ENCODE results near the gene MYMX.
"Not testable (repeated sequence)": the region's sequence is repeated elsewhere in the genome, so short reads cannot be mapped to it uniquely, and the experiment has no call there.

MYMX gene

DNA sequence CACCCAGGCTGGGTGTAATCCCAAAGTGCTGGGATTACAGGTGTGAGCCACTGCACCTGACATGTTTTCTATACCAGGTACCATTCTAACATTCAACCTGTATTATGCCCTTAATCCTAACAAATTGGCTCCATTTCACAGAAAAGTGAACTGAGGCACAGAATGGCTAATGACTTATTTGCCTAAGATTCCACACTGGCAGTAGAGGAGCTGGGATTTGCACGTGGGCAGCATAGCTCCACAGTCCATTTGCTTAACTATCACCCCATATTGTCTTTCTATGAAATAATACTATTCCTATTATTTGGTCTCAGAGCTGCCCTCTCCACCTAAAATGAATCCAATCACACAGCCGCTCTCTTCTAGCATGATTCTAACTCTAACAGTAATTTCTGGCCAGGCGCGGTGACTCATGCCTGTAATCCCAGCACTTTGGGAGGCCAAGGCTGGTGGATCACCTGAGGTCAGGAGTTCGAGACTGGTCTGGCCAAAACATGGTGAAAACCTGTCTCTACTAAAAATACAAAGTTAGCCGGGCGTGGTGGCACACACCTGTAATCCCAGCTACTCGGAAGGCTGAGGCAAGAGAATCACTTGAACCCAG, 23.3 kb upstream of the MYMX start (continued):
- TF ChIP-seq ZNF70 (CRISPR knock-in tag; IDR thresholded peaks at IDR 0.05) (no peak), PPARA (CRISPR knock-in tag; IDR thresholded peaks at IDR 0.05; ENCODE audit: borderline replicate concordance) (no peak)
- TF ChIP-seq, protein P1, sequence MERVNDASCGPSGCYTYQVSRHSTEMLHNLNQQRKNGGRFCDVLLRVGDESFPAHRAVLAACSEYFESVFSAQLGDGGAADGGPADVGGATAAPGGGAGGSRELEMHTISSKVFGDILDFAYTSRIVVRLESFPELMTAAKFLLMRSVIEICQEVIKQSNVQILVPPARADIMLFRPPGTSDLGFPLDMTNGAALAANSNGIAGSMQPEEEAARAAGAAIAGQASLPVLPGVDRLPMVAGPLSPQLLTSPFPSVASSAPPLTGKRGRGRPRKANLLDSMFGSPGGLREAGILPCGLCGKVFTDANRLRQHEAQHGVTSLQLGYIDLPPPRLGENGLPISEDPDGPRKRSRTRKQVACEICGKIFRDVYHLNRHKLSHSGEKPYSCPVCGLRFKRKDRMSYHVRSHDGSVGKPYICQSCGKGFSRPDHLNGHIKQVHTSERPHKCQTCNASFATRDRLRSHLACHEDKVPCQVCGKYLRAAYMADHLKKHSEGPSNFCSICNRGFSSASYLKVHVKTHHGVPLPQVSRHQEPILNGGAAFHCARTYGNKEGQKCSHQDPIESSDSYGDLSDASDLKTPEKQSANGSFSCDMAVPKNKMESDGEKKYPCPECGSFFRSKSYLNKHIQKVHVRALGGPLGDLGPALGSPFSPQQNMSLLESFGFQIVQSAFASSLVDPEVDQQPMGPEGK (CRISPR knock-in tag; IDR thresholded peaks at IDR 0.05; ENCODE audit: borderline replicate concordance) = no peak

DNA sequence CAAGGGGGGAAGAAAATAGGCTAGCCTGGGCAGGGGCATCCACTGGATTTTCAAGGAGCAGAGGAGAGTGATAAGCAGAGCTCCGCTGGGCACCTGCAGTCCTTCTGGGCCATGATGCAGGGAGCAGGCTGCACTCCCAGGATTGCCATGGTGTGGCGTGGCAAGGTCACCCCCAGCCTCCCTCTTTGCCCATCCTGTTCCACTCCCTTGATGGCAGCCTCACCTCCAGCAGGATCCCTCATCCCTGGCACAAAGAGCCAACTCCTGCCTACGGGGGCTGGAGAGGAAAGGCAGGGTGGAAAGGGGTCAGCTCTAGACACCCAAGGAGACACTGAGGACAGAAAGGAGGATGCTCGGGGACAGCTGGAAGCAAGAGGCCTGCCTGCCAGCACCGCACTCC, 22.4 kb upstream of the MYMX start:
- TF ChIP-seq, protein P2, sequence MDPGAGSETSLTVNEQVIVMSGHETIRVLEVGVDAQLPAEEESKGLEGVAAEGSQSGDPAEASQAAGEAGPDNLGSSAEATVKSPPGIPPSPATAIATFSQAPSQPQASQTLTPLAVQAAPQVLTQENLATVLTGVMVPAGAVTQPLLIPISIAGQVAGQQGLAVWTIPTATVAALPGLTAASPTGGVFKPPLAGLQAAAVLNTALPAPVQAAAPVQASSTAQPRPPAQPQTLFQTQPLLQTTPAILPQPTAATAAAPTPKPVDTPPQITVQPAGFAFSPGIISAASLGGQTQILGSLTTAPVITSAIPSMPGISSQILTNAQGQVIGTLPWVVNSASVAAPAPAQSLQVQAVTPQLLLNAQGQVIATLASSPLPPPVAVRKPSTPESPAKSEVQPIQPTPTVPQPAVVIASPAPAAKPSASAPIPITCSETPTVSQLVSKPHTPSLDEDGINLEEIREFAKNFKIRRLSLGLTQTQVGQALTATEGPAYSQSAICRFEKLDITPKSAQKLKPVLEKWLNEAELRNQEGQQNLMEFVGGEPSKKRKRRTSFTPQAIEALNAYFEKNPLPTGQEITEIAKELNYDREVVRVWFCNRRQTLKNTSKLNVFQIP (CRISPR knock-in tag; IDR thresholded peaks at IDR 0.05; ENCODE audit: borderline replicate concordance, low read depth) = no peak
- TF ChIP-seq ARNTL (CRISPR knock-in tag; IDR thresholded peaks at IDR 0.05; ENCODE audit: borderline replicate concordance, low read depth) = no peak
- no peak for TF ChIP-seq BACH2 (CRISPR knock-in tag; IDR thresholded peaks at IDR 0.05; ENCODE audit: borderline replicate concordance)
- no peak for TF ChIP-seq ZFP30 (CRISPR knock-in tag; IDR thresholded peaks at IDR 0.05)
- TF ChIP-seq, protein P3, sequence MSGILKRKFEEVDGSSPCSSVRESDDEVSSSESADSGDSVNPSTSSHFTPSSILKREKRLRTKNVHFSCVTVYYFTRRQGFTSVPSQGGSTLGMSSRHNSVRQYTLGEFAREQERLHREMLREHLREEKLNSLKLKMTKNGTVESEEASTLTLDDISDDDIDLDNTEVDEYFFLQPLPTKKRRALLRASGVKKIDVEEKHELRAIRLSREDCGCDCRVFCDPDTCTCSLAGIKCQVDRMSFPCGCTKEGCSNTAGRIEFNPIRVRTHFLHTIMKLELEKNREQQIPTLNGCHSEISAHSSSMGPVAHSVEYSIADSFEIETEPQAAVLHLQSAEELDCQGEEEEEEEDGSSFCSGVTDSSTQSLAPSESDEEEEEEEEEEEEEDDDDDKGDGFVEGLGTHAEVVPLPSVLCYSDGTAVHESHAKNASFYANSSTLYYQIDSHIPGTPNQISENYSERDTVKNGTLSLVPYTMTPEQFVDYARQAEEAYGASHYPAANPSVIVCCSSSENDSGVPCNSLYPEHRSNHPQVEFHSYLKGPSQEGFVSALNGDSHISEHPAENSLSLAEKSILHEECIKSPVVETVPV (CRISPR knock-in tag; IDR thresholded peaks at IDR 0.05) = no peak
- TF ChIP-seq, protein P1 (CRISPR knock-in tag; IDR thresholded peaks at IDR 0.05; ENCODE audit: borderline replicate concordance) = no peak
- TF ChIP-seq, protein P4, sequence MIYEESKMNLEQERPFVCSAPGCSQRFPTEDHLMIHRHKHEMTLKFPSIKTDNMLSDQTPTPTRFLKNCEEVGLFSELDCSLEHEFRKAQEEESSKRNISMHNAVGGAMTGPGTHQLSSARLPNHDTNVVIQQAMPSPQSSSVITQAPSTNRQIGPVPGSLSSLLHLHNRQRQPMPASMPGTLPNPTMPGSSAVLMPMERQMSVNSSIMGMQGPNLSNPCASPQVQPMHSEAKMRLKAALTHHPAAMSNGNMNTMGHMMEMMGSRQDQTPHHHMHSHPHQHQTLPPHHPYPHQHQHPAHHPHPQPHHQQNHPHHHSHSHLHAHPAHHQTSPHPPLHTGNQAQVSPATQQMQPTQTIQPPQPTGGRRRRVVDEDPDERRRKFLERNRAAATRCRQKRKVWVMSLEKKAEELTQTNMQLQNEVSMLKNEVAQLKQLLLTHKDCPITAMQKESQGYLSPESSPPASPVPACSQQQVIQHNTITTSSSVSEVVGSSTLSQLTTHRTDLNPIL (CRISPR knock-in tag; IDR thresholded peaks at IDR 0.05; ENCODE audit: low read depth) = no peak
- no peak for TF ChIP-seq ZNF565 (CRISPR knock-in tag; conservative IDR thresholded peaks at IDR 0.05; ENCODE audit: low read depth)
- no peak for TF ChIP-seq SNAI2 (CRISPR knock-in tag; IDR thresholded peaks at IDR 0.05)
- TF ChIP-seq ISL1 (CRISPR knock-in tag; IDR thresholded peaks at IDR 0.05) = no peak
- TF ChIP-seq TOX (CRISPR knock-in tag; IDR thresholded peaks at IDR 0.05; ENCODE audit: borderline replicate concordance) = no peak
- no peak for TF ChIP-seq PPARA (CRISPR knock-in tag; IDR thresholded peaks at IDR 0.05; ENCODE audit: borderline replicate concordance)
- TF ChIP-seq, protein P5, sequence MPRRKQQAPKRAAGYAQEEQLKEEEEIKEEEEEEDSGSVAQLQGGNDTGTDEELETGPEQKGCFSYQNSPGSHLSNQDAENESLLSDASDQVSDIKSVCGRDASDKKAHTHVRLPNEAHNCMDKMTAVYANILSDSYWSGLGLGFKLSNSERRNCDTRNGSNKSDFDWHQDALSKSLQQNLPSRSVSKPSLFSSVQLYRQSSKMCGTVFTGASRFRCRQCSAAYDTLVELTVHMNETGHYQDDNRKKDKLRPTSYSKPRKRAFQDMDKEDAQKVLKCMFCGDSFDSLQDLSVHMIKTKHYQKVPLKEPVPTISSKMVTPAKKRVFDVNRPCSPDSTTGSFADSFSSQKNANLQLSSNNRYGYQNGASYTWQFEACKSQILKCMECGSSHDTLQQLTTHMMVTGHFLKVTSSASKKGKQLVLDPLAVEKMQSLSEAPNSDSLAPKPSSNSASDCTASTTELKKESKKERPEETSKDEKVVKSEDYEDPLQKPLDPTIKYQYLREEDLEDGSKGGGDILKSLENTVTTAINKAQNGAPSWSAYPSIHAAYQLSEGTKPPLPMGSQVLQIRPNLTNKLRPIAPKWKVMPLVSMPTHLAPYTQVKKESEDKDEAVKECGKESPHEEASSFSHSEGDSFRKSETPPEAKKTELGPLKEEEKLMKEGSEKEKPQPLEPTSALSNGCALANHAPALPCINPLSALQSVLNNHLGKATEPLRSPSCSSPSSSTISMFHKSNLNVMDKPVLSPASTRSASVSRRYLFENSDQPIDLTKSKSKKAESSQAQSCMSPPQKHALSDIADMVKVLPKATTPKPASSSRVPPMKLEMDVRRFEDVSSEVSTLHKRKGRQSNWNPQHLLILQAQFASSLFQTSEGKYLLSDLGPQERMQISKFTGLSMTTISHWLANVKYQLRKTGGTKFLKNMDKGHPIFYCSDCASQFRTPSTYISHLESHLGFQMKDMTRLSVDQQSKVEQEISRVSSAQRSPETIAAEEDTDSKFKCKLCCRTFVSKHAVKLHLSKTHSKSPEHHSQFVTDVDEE (CRISPR knock-in tag; IDR thresholded peaks at IDR 0.05) = no peak
- TF ChIP-seq ZC3H10 (CRISPR knock-in tag; IDR thresholded peaks at IDR 0.05) = no peak

DNA sequence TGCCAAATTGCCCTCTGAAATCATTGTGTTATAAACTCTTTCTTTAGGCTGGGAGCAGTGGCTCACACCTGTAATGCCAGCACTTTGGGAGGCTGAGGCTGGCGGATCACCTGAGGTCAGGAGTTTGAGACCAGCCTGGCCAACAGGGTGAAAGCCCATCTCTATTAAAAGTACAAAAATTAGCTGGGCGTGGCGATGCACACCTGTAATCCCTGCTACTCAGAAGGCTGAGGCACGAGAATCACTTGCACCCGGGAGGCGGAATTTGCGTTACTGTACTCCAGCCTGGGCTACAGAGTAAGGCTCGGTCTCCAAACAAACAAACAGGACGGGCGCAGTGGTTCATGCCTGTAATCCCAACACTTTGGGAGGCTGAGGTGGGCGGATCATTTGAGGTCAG, 20.4 kb upstream of the MYMX start:
- ATAC-seq = not testable (repeated sequence)

More for the DNA sequence above, 22.4 kb upstream of the MYMX start:
- ATAC-seq = no peak

DNA sequence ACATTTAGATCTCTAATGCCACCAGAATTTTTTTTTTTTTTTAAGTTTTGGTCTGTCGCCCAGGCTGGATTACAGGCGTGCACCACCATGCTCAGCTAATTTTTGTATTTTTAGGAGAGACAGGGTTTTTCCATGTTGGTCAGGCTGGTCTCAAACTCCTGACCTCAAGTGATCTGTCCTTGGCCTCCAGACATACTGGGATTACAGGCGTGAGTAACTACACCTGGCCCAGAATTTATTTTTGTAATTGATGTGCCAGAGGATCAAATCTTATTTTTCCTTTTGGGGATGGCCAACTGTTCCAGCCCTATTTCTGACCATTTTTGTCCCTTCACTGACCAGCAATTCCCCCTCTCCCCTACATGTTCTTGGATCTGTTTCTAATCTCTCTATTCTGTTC, 18.0 kb upstream of the MYMX start:
- no peak for ATAC-seq
- no peak for TF ChIP-seq GLIS3 (CRISPR knock-in tag; IDR thresholded peaks at IDR 0.05)
- TF ChIP-seq TOX (CRISPR knock-in tag; IDR thresholded peaks at IDR 0.05; ENCODE audit: borderline replicate concordance) = no peak
- no peak for TF ChIP-seq RARB (CRISPR knock-in tag; IDR thresholded peaks at IDR 0.05)
- TF ChIP-seq, protein P5 (CRISPR knock-in tag; IDR thresholded peaks at IDR 0.05) = no peak
- TF ChIP-seq, protein P3 (CRISPR knock-in tag; IDR thresholded peaks at IDR 0.05) = no peak
- no peak for TF ChIP-seq SNAI2 (CRISPR knock-in tag; IDR thresholded peaks at IDR 0.05)
- no peak for TF ChIP-seq ZC3H10 (CRISPR knock-in tag; IDR thresholded peaks at IDR 0.05)
- no peak for TF ChIP-seq ISL1 (CRISPR knock-in tag; IDR thresholded peaks at IDR 0.05)
- no peak for TF ChIP-seq TCF4 (CRISPR knock-in tag; IDR thresholded peaks at IDR 0.05; ENCODE audit: borderline replicate concordance)
- TF ChIP-seq ZFP30 (CRISPR knock-in tag; IDR thresholded peaks at IDR 0.05) = no peak
- no peak for TF ChIP-seq PPARA (CRISPR knock-in tag; IDR thresholded peaks at IDR 0.05; ENCODE audit: borderline replicate concordance)
